22Rv1 (cell line): ENCODE data around the gene PLIN3.
A peak's percentile ranks its signal among the peaks of the same experiment; 100 is the strongest.
"Not testable (repeated sequence)": the region's sequence is repeated elsewhere in the genome, so short reads cannot be mapped to it uniquely, and the experiment has no call there.

Experiments
- H3K27ac ChIP-seq: fragments of 450-650 bp; 2 replicates; pipeline ENCODE4 v1.5.1; 2017
- CTCF ChIP-seq: fragments of 450-650 bp; IDR thresholded peaks from 2 replicates; pipeline ENCODE4 v1.5.1; 2017; ENCODE audit warnings: mild to moderate bottlenecking
- ZFX ChIP-seq: fragments of 450-650 bp; IDR thresholded peaks from 2 replicates; pipeline ENCODE4 v1.6.1; 2017; ENCODE audit warnings: antibody characterized with exemption, borderline replicate concordance

PLIN3 gene

DNA sequence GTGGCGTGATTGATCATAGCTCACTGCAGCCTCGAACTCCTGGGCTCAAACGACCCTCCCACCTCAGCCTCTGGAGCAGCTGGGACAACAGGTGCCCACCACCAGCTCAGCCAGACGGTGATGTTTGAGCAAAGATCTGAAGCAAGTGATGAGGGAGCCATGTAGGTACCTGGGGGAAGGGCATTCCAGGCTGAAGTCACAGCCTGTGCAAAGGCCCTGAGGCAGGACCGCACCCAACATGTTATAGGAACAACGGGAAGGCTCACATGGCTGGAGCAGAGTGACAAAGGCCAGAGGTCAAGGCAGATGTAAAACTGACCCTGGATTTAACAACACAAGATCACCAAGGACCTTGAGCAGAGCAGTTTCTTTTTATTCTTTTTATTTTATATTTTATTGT is 61.1 kb downstream of the PLIN3 start:
- H3K27ac ChIP-seq, result no peak overlapping the region
- no peak for TF ChIP-seq ZFX

GRCh38 chr19:4805140-4805539 is 62.3 kb downstream of the PLIN3 start:
- not testable (repeated sequence) for H3K27ac ChIP-seq

GRCh38 chr19:4803736-4804695 is 63.5 kb downstream of the PLIN3 start:
- H3K27ac ChIP-seq, result no peak overlapping the region
- peak; percentile 84 for TF ChIP-seq CTCF
- TF ChIP-seq ZFX, result no peak

DNA sequence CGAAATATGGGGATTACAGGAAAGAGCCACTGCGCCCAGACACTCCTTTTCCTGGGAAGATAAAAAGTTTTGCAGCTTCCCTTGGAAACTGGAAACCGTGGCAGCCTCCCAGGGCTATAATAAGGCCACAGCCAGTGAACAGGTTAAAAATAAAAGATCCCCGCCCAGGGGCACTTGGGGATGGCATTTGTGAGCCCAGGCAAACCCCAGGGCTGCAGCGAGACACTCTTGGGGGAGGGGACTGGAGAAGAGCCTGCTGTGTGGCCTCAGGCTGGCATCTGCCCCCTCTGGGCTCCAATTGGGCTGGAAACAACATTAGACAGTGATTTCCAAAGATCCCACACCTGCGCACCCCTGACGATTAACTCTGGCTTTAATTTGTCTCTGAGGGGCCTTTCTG is 64.8 kb downstream of the PLIN3 start:
- H3K27ac ChIP-seq, result no peak overlapping the region
- TF ChIP-seq CTCF (no peak), ZFX (no peak)

- no peak for TF ChIP-seq ZFX
- TF ChIP-seq CTCF, result no peak
- no peak overlapping the region for H3K27ac ChIP-seq
Observed at GRCh38 chr19:4801085-4801619, 66.3 kb downstream of the PLIN3 start.

DNA sequence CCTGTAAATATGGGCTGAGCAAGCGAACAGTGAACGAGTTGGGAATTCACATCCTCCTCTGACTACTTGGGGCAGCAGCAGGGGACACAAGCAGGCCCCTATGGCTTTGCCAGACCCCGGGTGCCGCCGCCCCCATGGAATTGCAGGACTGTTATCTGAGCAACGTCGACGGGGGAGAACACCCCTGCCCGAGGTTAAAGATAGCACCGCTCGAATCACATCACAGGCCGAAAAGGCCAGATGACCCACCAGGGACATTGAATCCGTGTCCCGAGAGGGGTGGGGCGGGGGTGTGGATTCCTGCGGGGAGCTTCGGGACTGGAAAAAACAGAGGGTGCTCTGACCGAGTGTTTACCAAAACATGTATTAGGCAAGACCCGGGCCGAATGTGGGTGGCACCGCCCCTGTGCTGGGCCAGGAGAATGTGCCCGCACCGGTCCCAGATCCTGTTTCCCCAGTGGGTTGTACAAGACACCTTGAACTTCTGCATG is 66.8 kb downstream of the PLIN3 start:
- TF ChIP-seq ZFX, result no peak
- no peak for TF ChIP-seq CTCF

DNA sequence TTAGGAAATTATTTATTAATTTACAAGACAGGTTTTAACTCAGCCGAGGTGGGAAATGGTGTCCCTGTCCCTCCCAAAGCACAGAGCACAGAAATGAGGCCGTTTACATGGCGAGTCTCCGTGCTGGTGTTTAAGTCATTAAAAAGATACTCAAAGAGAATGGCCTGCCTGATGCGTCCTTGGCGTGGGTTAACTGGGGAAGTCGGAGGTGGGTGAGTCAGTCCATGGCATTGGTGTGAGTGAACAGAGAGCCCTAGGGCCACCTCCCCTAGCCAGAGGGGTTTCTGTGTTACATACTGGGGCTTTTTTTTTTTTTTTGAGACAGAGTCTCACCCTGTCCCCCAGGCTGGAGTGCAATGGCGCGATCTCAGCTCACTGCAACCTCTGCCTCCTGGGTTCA is 72.1 kb downstream of the PLIN3 start:
- TF ChIP-seq ZFX (no peak), CTCF (no peak)
- H3K27ac ChIP-seq, result no peak overlapping the region; the same call in 1 of the 2 replicates

More for the DNA sequence above, 66.8 kb downstream of the PLIN3 start:
- H3K27ac ChIP-seq, result no peak overlapping the region

- H3K27ac ChIP-seq, result no peak overlapping the region
- TF ChIP-seq CTCF (no peak), ZFX (no peak)
Observed at GRCh38 chr19:4794971-4795370, 72.5 kb downstream of the PLIN3 start.

DNA sequence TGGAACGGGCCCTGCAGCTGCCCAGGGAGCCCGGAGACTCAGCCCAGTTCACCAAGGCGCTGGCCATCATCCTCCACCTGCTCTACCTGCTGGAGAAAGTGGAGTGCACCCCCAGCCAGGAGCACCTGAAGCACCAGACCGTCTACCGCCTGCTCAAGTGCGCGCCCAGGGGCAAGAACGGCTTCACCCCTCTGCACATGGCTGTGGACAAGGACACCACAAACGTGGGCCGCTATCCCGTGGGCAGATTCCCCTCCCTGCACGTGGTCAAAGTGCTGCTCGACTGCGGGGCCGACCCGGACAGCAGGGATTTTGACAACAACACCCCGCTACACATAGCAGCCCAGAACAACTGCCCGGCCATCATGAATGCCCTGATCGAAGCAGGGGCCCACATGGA is 74.2 kb downstream of the PLIN3 start:
- H3K27ac ChIP-seq, result not testable (repeated sequence)

DNA sequence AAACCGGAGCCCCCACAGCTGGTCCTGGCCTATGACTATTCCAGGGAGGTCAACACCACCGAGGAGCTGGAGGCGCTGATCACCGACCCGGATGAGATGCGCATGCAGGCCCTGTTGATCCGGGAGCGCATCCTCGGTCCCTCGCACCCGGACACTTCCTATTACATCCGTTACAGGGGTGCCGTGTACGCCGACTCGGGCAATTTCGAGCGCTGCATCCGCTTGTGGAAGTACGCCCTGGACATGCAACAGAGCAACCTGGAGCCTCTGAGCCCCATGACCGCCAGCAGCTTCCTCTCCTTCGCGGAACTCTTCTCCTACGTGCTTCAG is 74.6 kb downstream of the PLIN3 start:
- not testable (repeated sequence) for H3K27ac ChIP-seq

- peak overlapping the region; percentile 82 for H3K27ac ChIP-seq
Observed at GRCh38 chr19:4792019-4792865, 75.2 kb downstream of the PLIN3 start.
